Common myeloid progenitor, CD34-positive (primary cell): ENCODE results near the gene PLK3.
A peak's percentile ranks its signal among the peaks of the same experiment; 100 is the strongest.
"Not testable (repeated sequence)": the region's sequence is repeated elsewhere in the genome, so short reads cannot be mapped to it uniquely, and the experiment has no call there.

Experiments
- CTCF ChIA-PET: fragments of 350-600 bp; sonication (Branson Sonifier 250); formaldehyde crosslinking; loops from one replicate; lab custom pipeline; 2021; ENCODE audit warnings: antibody characterized with exemption; lab: Charles Lee
- POLR2A ChIA-PET: fragments of 350-600 bp; sonication (Branson Sonifier 250); formaldehyde crosslinking; loops from one replicate; lab custom pipeline; 2021; ENCODE audit warnings: antibody characterized with exemption; lab: Charles Lee
- DNase-seq, 3 donors: peaks; one replicate each; pipeline versions ENCODE4 v3.0.0 to v3.0.0-alpha.2; 2013
- H3K27ac ChIP-seq, 2 experiments: 1 replicate in 1 of 2; 2 replicates in 1 of 2; pipeline ENCODE4 v1.7.0; 2013; ENCODE audit warnings: inconsistent platforms in 2 of 2, low read length in 2 of 2, mild to moderate bottlenecking in 2 of 2, low read depth in 1 of 2, moderate library complexity in 1 of 2; ENCODE audit not compliant: severe bottlenecking in 2 of 2, insufficient read depth in 1 of 2, poor library complexity in 1 of 2
- H3K27me3 ChIP-seq, 5 experiments: replicated peaks in 2 of 5; 1 replicate in 3 of 5; 2 replicates in 2 of 5; pipeline versions ENCODE4 v1.6.1 to v1.7.0; 2013; ENCODE audit warnings: low read length in 4 of 5, mild to moderate bottlenecking in 2 of 5, moderate library complexity in 2 of 5, inconsistent platforms in 1 of 5; ENCODE audit not compliant: insufficient read depth in 5 of 5, control insufficient read depth in 4 of 5
- H3K36me3 ChIP-seq, 4 experiments: 1 replicate in 2 of 4; 2 replicates in 2 of 4; pipeline versions ENCODE4 v1.6.1 to v1.7.0; 2013; ENCODE audit warnings: low read length in 3 of 4, control low read depth in 1 of 4, mild to moderate bottlenecking in 1 of 4; ENCODE audit not compliant: control insufficient read depth in 4 of 4, insufficient read depth in 4 of 4
- H3K4me1 ChIP-seq, 4 experiments: 1 replicate in 3 of 4; 2 replicates in 1 of 4; pipeline versions ENCODE4 v1.6.1 to v1.7.1; 2013; ENCODE audit warnings: low read length in 3 of 4, mild to moderate bottlenecking in 3 of 4, control low read depth in 1 of 4, inconsistent platforms in 1 of 4, moderate library complexity in 1 of 4; ENCODE audit not compliant: control insufficient read depth in 4 of 4, insufficient read depth in 4 of 4; ENCODE audit errors: control extremely low read depth in 1 of 4
- H3K4me3 ChIP-seq, 7 experiments: 1 replicate in 4 of 7; 2 replicates in 3 of 7; pipeline versions ENCODE4 v1.5.1 to v1.7.0; 2013; ENCODE audit warnings: mild to moderate bottlenecking in 7 of 7, low read length in 6 of 7, moderate library complexity in 6 of 7, inconsistent platforms in 2 of 7, low read depth in 2 of 7, control low read depth in 1 of 7; ENCODE audit not compliant: insufficient read depth in 4 of 7, control insufficient read depth in 1 of 7; ENCODE audit errors: extremely low read depth in 1 of 7
- H3K9me3 ChIP-seq, 5 experiments: 1 replicate in 4 of 5; 2 replicates in 1 of 5; pipeline versions ENCODE4 v1.6.1 to v1.7.1; 2013; ENCODE audit warnings: low read length in 4 of 5, mild to moderate bottlenecking in 2 of 5, inconsistent platforms in 1 of 5, low read depth in 1 of 5, moderate library complexity in 1 of 5; ENCODE audit not compliant: control insufficient read depth in 4 of 5, insufficient read depth in 2 of 5; ENCODE audit errors: control extremely low read depth in 1 of 5
- WGBS: methylation state at CpG from one replicate; pipeline ENCODE4 v1.1.5; 2013; ENCODE audit not compliant: insufficient coverage; 5-methylcytosine and 5-hydroxymethylcytosine counted together

The PLK3 gene

DNA sequence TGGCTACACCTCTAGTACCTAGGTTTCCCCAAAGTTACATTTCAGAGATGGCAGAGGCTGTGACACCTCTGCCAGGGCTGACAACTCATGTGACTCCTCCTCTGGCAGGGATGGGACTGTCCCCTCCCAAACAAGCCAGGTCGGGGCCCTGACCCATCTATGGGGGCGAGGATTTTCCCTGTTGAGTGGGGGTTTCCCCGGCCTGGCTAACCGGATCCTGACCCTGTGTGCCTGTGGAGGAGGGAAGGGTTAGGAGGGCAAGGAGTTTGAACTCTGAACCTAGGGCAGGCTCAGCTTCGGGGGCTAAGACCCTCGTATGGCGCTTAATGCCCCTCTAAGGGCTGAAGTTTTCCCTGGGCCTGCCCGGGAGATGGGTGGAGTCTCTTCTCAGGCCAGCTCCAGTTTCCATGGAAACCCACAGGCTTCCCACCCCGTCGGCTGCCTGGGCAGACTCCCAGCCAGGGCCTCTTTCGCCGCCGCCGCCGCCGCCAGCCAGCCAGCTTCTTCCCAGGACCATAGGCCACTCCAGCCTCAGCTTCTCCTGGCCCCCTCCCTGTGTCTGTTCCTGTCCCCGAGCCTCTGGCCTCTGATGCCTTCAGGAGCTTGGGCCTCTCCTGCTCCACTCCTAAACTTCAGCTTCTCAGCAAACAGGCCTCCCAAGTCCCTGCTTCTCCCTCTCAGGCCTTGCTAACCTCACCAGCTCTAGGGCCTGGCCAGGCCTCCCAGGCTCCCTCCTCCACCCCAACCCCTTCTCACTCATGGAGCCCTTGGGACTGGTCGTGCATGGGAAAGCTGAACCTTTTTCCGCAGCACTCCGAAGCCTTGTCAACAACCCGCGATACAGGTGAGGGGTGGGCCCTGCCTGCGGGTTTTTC, 8.1 kb downstream of the PLK3 start, which contains the start of gene BTBD19:
Gene BTBD19, plus strand, starts transcription at position 461 of the 875 bp plus-strand sequence. Its CDS starts 298 bp downstream, at position 759.
- peaks cover 11 to 68% (median 64%) of the 10 kb centered on the region in 4 experiments for H3K4me1 ChIP-seq
- H3K27me3 ChIP-seq = no peaks in the 10 kb centered on the region
- H3K36me3 ChIP-seq = peaks cover 4 to 30% (median 24%) of the 10 kb centered on the region in 4 experiments
- H3K9me3 ChIP-seq = no peaks in the 10 kb centered on the region
- peak in 1 of 3 donors; percentile 42 for DNase-seq
- POLR2A ChIA-PET = interaction anchor here (0.6 to 3.5 kb wide), 9 partner anchors 8 to 87 kb away, joined by 3 to 64 read pairs (median 7); partner anchors contain the start of genes PLK3 and RNU5D-1
- peak within 1 kb of the TSS; percentile 92 to 97 for H3K27ac ChIP-seq
- 34% methylated on average over 20 of the region's 23 CpGs for WGBS
- CTCF ChIA-PET = interaction anchor here (1.0 to 7.8 kb wide), 12 partner anchors 9 to 87 kb away, joined by 3 to 69 read pairs (median 6); partner anchors contain the start of genes BEST4, PLK3 and RNU5D-1
- peak within 1 kb of the TSS in 4 of 7 experiments; percentile 33 to 54 (median 42) for H3K4me3 ChIP-seq

DNA sequence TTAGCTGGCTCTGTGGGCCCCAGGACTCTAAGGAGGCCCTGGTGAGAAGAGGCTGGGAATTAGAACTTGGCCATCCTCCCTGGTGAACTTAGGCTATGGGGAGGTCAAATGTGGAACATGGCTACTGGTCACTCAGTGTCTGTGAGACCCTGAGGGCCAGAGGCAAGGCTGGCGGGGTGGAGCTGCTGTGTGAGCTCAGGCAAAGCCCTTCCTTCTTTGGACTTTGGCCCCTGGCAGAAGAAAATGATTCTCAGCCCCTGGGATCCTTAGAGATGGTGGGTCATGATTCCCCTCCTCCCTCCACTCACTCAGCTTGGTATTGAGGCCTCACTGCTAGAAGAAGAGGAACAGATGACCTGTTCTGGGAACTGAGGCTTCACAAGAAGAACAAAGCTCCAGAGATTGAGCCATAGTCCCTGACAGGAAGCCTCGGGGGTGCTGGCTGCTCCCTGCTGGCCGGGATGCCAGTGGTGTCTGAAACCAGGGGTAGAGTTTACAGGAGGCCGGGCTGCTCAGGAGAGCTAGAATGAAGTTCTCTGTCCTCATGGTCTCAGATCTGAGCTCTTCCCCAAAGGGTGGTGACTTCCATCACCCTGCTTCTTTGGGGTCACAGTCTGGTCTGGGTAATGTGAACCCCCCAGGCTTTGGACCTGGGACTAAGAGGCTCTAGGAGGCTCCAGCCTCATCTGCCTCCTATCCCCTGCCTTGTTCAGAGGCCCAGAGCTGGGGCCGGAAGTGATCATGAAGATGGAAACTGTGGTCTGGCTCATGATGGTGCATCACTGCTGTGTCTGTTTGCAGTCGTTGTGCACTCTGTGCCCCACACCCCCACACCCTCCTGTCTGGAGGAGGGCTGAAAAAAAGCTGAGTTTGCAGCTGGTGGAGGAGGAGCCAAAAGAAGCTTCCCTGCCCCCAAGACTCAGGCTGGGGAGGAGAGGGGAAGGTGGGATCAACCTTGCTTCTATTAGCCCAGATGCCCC, 9.1 kb downstream of the PLK3 start:
- peak overlapping the region in 4 of 7 experiments; percentile 32 to 54 (median 42) for H3K4me3 ChIP-seq
- peak overlapping the region; percentile 92 to 97 for H3K27ac ChIP-seq
- ChIA-PET POLR2A (interaction anchor here (0.5 to 3.5 kb wide), 8 partner anchors 9 to 88 kb away, joined by 3 to 64 read pairs (median 10); partner anchors contain the start of genes PLK3 and RNU5D-1), CTCF (interaction anchor here (0.9 to 7.8 kb wide), 12 partner anchors 9 to 88 kb away, joined by 3 to 69 read pairs (median 6); partner anchors contain the start of genes BEST4, PLK3 and RNU5D-1)
- 23% methylated on average over 4 of the region's 6 CpGs for WGBS
- no peaks in the 10 kb centered on the region for H3K9me3 ChIP-seq
- H3K4me1 ChIP-seq = peaks cover 11 to 77% (median 71%) of the 10 kb centered on the region in 4 experiments
- H3K36me3 ChIP-seq = peaks cover 0 to 21% (median 15%) of the 10 kb centered on the region in 4 experiments
- H3K27me3 ChIP-seq = no peaks in the 10 kb centered on the region
- DNase-seq = peak; percentile 63 to 91 (median 90)

DNA sequence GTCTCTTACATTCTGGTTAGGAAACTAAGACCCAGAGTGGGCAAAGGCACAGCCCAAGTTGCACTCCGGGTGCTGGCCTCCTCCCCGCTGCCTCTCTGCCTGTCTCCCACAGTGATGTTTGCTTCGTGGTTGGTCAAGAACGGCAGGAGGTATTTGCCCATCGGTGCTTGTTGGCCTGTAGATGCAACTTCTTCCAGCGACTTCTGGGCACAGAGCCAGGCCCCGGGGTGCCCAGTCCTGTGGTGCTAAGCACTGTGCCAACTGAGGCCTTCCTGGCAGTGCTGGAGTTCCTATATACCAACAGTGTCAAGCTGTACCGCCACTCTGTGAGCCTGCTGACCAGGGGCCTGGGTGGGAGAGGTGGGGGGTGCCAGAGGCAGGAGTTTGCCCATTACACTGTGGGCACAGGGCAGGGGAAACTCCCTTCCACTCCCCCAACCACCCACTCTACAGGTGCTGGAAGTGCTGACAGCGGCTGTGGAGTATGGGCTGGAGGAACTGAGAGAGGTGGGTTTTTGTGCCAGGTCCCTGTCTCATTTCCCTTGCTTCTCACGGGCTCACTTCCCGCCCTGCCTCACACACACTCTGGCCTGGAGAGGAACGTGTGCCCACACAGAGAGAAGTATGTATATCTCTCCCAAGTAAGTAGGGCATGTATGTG, 10.1 kb downstream of the PLK3 start:
- Histone ChIP-seq H3K27me3 (no peaks in the 10 kb centered on the region), H3K9me3 (no peaks in the 10 kb centered on the region), H3K36me3 (peaks cover 0 to 14% (median 8%) of the 10 kb centered on the region in 4 experiments), H3K4me3 (no peak overlapping the region), H3K27ac (peak overlapping the region in 1 of 2 experiments; percentile 97), H3K4me1 (peaks cover 11 to 85% (median 73%) of the 10 kb centered on the region in 4 experiments)
- ChIA-PET CTCF (interaction anchor here (0.9 to 7.8 kb wide), 4 partner anchors 10 to 27 kb away, joined by 3 to 69 read pairs (median 30); partner anchors contain the start of genes BEST4 and PLK3), POLR2A (interaction anchor here (0.9 to 3.5 kb wide), 6 partner anchors 9 to 89 kb away, joined by 3 to 64 read pairs (median 22); partner anchors contain the start of genes PLK3 and RNU5D-1)
- 34% methylated on average over 10 of the region's 12 CpGs for WGBS
- DNase-seq = peak in 2 of 3 donors; percentile 52 to 58

DNA sequence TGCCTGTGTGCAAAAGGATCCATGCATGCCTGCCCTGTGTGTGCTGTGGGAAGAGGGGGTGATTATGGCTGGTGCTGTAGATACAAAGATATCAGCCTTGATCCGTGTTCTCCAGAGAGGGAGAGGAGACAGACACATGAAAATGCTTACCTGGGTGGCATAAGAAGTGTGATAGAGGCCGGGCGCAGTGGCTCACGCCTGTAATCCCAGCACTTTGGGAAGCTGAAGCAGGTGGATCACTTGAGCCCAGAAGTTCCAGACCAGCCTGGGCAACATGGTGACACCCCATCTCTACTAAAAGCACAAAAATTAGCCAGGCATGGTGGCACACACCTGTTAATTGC, 10.6 kb downstream of the PLK3 start:
- not testable (repeated sequence) for H3K36me3 ChIP-seq, DNase-seq, H3K27me3 ChIP-seq, H3K4me3 ChIP-seq, H3K9me3 ChIP-seq
- ChIA-PET CTCF (interaction anchor here (1.1 to 7.8 kb wide), 2 partner anchors 22 to 90 kb away, joined by 3 to 43 read pairs; partner anchors contain the start of gene BEST4), POLR2A (interaction anchor here (0.5 to 3.5 kb wide), 4 partner anchors 9 to 88 kb away, joined by 4 to 64 read pairs (median 7); partner anchors contain the start of gene PLK3)
- H3K4me1 ChIP-seq = peaks cover 11 to 85% (median 72%) of the 10 kb centered on the region in 4 experiments
- peak overlapping the region in 1 of 2 experiments; percentile 97 for H3K27ac ChIP-seq
- 85% methylated on average over 4 of the region's 4 CpGs for WGBS

DNA sequence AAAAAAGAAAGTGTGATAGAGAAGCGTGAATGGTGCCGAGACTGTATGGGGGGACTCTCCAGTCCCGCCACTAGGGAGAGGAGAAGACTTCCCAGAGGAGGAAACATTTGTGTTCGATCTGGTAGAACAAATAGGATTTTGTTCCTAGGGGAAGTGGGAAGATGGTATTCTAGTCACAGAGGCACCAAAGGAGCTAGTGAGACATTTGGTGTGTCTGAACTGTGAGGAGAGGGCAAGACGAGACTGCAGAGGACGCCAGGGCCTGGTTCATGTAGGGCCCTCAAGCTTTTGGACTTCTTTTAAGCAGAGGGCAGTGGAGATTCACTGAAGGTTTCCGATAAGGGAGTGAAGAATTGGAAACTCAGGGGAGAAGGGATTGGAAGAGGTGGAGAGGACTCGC, 11.1 kb downstream of the PLK3 start:
- ChIA-PET POLR2A (interaction anchor here (0.5 to 1.6 kb wide), 3 partner anchors 9 to 88 kb away, joined by 4 to 8 read pairs (median 6); partner anchors contain the start of gene PLK3), CTCF (interaction anchor here (1.1 to 7.8 kb wide), 2 partner anchors 23 to 90 kb away, joined by 3 to 43 read pairs; partner anchors contain the start of gene BEST4)
- no peak overlapping the region for H3K4me3 ChIP-seq
- H3K27ac ChIP-seq = no peak overlapping the region
- H3K27me3 ChIP-seq = no peaks in the 10 kb centered on the region
- no peaks in the 10 kb centered on the region for H3K9me3 ChIP-seq
- no peak for DNase-seq
- H3K4me1 ChIP-seq = peaks cover 11 to 81% (median 69%) of the 10 kb centered on the region in 4 experiments
- 80% methylated on average over 4 of the region's 8 CpGs for WGBS
- peaks cover 0 to 4% (median under 1%) of the 10 kb centered on the region in 4 experiments for H3K36me3 ChIP-seq
